ENCODE data around the gene SLC1A2. TPM values are rescaled to one million over a fixed set of nuclear protein-coding genes. Genes with fewer than 3 reads are reported as not detected.

SLC1A2 gene
- total RNA-seq, 1 donor from 2014 or later: not detected

DNA sequence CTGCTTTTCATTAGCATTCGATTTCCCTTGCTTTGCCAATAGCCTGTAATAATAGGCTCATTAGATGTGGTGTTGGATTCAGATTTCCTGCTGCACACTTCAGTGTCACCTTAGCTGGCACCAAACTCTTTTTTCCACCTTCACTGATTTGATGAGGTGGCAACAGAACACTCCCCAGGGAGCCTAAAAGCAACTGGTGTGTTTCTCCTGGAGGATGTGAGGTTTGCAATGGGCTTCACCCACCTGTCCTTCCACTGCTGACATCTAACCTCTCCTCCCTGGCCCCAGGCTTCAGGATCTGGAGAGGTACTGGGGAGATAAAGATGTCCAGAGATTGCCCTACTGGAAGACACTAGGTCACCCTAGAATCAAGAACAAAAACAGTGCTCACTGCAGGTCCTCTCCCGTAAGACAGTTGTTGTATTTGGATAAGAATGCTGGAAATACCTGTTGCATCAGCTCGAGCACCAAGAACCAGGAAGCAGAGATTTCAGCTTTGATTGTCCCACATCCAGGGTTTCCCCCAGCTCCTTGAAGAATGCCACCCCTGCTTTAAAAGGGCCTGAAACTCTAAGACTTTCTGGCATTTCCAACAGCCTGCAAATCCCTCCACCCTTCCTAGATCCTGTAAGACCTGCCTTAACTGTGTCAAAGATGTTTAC lies 96.9 kb downstream of the SLC1A2 start:
- H3K4me3 ChIP-seq (ENCODE audit: low read depth, low read length): no peak overlapping the region
- DNase-seq (ENCODE audit: low read depth): no peak
- no peaks in the 10 kb centered on the region for H3K27me3 ChIP-seq (ENCODE audit: control insufficient read depth, insufficient read depth, low read length)
- no peaks in the 10 kb centered on the region for H3K36me3 ChIP-seq (ENCODE audit: control insufficient read depth, insufficient read depth, low read length)
- TF ChIP-seq, protein P1, sequence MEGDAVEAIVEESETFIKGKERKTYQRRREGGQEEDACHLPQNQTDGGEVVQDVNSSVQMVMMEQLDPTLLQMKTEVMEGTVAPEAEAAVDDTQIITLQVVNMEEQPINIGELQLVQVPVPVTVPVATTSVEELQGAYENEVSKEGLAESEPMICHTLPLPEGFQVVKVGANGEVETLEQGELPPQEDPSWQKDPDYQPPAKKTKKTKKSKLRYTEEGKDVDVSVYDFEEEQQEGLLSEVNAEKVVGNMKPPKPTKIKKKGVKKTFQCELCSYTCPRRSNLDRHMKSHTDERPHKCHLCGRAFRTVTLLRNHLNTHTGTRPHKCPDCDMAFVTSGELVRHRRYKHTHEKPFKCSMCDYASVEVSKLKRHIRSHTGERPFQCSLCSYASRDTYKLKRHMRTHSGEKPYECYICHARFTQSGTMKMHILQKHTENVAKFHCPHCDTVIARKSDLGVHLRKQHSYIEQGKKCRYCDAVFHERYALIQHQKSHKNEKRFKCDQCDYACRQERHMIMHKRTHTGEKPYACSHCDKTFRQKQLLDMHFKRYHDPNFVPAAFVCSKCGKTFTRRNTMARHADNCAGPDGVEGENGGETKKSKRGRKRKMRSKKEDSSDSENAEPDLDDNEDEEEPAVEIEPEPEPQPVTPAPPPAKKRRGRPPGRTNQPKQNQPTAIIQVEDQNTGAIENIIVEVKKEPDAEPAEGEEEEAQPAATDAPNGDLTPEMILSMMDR (IDR thresholded peaks at IDR 0.05; ENCODE audit: insufficient read depth, low read length, poor library complexity, severe bottlenecking): no peak

DNA sequence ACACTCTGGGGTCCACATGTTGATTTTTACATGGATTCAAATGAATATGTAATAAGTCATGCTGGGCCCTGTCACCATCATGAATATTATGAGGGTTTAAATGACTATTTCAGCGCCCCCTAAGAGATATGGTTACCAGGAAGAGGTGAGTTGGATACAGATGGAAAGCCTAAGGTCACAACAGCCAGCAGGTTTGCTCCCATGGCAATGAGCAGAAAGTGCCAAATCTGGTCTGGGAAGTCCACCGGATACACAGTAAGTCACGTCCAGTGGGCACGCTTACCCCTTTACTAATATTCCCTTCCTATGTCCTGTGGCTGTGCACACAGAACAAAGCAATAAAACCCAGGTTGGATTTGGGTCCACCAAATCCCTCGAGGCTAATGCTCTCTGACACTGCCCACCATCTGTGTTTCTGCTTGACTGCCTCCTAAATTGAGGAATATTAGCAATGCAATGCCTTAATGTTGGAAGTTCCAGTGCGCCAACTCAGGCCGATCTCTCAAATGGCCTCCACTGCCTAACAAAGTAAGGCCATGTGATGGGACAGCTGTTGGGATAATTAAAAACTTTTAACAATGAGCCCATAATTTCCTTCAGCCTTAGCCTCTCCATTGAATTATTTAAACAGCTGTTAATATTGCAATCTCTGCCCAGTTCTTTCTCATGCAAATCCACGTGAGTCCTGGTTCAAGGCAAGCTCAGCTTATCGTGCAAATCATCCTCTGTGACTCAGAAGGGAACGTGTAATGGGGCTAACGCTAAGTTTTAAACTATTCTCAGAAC lies 97.6 kb downstream of the SLC1A2 start:
- no peaks in the 10 kb centered on the region for H3K27me3 ChIP-seq (ENCODE audit: control insufficient read depth, insufficient read depth, low read length)
- TF ChIP-seq, protein P1 (IDR thresholded peaks at IDR 0.05; ENCODE audit: insufficient read depth, low read length, poor library complexity, severe bottlenecking): no peak
- no peak for DNase-seq (ENCODE audit: low read depth)
- no peaks in the 10 kb centered on the region for H3K36me3 ChIP-seq (ENCODE audit: control insufficient read depth, insufficient read depth, low read length)
- no peak overlapping the region for H3K4me3 ChIP-seq (ENCODE audit: low read depth, low read length)

DNA sequence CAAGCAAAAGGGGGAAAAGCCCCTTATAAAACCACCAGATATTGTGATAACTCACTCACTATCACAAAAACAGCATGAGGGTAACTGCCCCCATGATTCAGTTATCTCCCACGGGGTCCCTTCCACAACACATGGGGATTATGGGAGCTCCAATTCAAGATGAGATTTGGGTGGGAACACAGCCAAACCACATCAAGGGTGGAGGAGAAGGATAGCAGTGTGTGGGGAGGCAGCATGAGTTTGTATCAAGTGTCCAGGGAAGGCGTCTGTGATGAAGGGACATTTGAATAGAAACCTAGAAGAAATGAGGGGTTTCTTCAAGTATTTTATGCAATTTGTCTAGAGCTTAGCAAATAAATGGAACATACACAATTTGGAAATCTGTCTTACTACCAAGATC lies 98.2 kb downstream of the SLC1A2 start:
- DNase-seq (ENCODE audit: low read depth): no peak
- Histone ChIP-seq H3K36me3 (ENCODE audit: control insufficient read depth, insufficient read depth, low read length) (no peaks in the 10 kb centered on the region), H3K27me3 (ENCODE audit: control insufficient read depth, insufficient read depth, low read length) (no peaks in the 10 kb centered on the region), H3K4me3 (ENCODE audit: low read depth, low read length) (no peak overlapping the region)
- TF ChIP-seq, protein P1 (IDR thresholded peaks at IDR 0.05; ENCODE audit: insufficient read depth, low read length, poor library complexity, severe bottlenecking): no peak

DNA sequence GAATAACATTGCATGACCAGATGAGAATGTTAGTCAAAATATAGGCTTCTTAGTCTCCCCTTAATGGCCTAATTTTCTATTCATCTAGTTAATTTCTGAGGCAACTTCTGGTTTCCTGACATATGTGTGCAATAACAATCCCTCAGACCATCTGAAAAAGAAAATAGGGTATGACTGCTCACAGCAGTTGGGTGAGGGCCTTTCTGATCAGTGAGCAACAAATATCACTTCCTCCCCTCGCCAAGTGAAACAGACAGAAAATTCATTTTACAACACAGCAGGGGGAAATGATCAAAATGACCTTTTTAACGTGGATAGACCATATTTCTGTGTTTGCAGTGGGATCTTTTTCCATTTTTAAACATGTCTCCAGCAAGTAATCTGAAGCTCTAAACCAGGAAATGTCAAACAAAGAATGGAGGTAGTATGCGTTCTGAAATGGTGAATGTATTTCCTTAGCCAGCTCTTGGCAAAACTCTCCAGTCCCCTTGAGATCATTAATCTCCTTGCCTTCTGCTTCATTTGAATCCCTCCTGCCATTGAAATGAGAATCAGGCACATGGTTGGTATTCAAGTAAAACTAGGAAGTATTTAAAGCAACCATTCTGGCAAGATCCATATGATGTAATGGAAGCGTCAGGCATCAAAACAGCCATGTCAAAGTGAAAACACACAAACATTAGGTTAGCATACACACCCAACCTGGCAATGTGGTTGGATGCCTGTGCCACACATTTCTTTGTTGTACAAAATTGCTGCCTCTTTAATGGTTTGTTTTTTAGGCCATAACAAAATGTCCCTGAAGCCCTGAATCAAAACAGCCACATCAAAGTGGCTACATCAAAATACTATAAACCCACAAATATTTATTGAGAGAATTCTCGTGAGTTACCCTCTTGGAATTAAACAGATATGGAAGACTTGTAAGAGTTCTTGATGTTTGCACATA lies 100.1 kb downstream of the SLC1A2 start:
- no peaks in the 10 kb centered on the region for H3K27me3 ChIP-seq (ENCODE audit: control insufficient read depth, insufficient read depth, low read length)
- DNase-seq (ENCODE audit: low read depth): no peak
- TF ChIP-seq, protein P1 (IDR thresholded peaks at IDR 0.05; ENCODE audit: insufficient read depth, low read length, poor library complexity, severe bottlenecking): no peak
- H3K36me3 ChIP-seq (ENCODE audit: control insufficient read depth, insufficient read depth, low read length): no peaks in the 10 kb centered on the region
- no peak overlapping the region for H3K4me3 ChIP-seq (ENCODE audit: low read depth, low read length)

DNA sequence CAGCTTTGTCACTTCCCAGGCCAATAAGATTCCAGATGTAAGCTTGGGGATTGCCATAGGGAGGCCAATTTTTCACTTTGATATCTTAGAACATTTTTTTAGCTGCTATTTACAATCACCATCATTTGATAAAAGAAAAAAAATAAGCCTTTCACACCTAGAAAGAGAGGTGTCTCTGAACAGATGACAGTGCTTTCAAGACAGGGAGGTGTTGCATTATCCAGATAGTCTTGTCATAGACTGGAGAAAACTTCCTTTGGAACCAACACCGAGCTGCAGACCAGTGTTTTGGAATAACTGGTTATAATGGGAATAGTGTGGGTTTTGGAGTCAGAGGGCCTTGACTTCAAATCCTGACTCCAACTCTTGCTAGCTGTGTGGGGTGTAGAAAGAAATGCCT lies 101.0 kb downstream of the SLC1A2 start:
- H3K4me3 ChIP-seq (ENCODE audit: low read depth, low read length): no peak overlapping the region
- H3K27me3 ChIP-seq (ENCODE audit: control insufficient read depth, insufficient read depth, low read length): no peaks in the 10 kb centered on the region
- TF ChIP-seq, protein P1 (IDR thresholded peaks at IDR 0.05; ENCODE audit: insufficient read depth, low read length, poor library complexity, severe bottlenecking): no peak
- no peak for DNase-seq (ENCODE audit: low read depth)
- H3K36me3 ChIP-seq (ENCODE audit: control insufficient read depth, insufficient read depth, low read length): no peaks in the 10 kb centered on the region
